HepG2 (cell line): ENCODE data around the gene MRPS2. TPM values are rescaled to one million over a fixed set of nuclear protein-coding genes. Genes with fewer than 3 reads are reported as not detected.

Experiments used
- AKAP8 ChIP-seq: sonication (generic); formaldehyde crosslinking; IDR thresholded peaks from 2 replicates; pipeline ENCODE4 v1.5.1; 2020; ENCODE audit warnings: mild to moderate bottlenecking, missing genetic modification reagents
- GABPA ChIP-seq, 2 experiments: IDR thresholded peaks; 2 replicates each; pipeline ENCODE4 v1.6.1; 2011 to 2016; ENCODE audit warnings: low read depth in 2 of 2, low read length in 1 of 2, missing biosample characterization in 1 of 2, missing genetic modification characterization in 1 of 2
- GRHL1 ChIP-seq: sonication (generic); formaldehyde crosslinking; conservative IDR thresholded peaks from 2 replicates; pipeline ENCODE4 v1.8.0; 2022; ENCODE audit warnings: missing genetic modification reagents
- HDAC1 ChIP-seq: sonication (generic); formaldehyde crosslinking; IDR thresholded peaks from 2 replicates; pipeline ENCODE4 v1.5.1; 2020; ENCODE audit warnings: mild to moderate bottlenecking, missing genetic modification reagents
- HIC2 ChIP-seq: sonication (generic); formaldehyde crosslinking; IDR thresholded peaks from 2 replicates; pipeline ENCODE4 v1.9.0; 2022; ENCODE audit warnings: low read depth, missing genetic modification reagents
- HOXA3 ChIP-seq: sonication (generic); formaldehyde crosslinking; IDR thresholded peaks from 2 replicates; pipeline ENCODE4 v1.5.0; 2020; ENCODE audit warnings: missing genetic modification reagents
- LBX2 ChIP-seq: sonication (generic); formaldehyde crosslinking; IDR thresholded peaks from 2 replicates; pipeline ENCODE4 v1.5.0; 2020; ENCODE audit warnings: missing genetic modification reagents, mild to moderate bottlenecking, borderline replicate concordance
- MNT ChIP-seq: fragments of 450-650 bp; IDR thresholded peaks from 2 replicates; pipeline ENCODE4 v1.6.1; 2016
- NPAS2 ChIP-seq: sonication (generic); formaldehyde crosslinking; IDR thresholded peaks from 2 replicates; pipeline ENCODE4 v1.8.0; 2022; ENCODE audit warnings: mild to moderate bottlenecking, missing genetic modification reagents, borderline replicate concordance
- PAWR ChIP-seq: sonication (generic); formaldehyde crosslinking; IDR thresholded peaks from 2 replicates; pipeline ENCODE4 v1.4.0; 2020; ENCODE audit warnings: missing genetic modification reagents, mild to moderate bottlenecking, borderline replicate concordance
- PAXIP1 ChIP-seq: sonication (generic); formaldehyde crosslinking; conservative IDR thresholded peaks from 2 replicates; pipeline ENCODE4 v1.4.0; 2020; ENCODE audit warnings: mild to moderate bottlenecking, missing genetic modification reagents, moderate library complexity
- PLSCR1 ChIP-seq: sonication (generic); formaldehyde crosslinking; IDR thresholded peaks from 2 replicates; pipeline ENCODE4 v1.5.0; 2020; ENCODE audit warnings: missing genetic modification reagents, mild to moderate bottlenecking, borderline replicate concordance
- ZFYVE20 ChIP-seq: sonication (generic); formaldehyde crosslinking; IDR thresholded peaks from 2 replicates; pipeline ENCODE4 v1.8.0; 2023; ENCODE audit warnings: low read depth, mild to moderate bottlenecking, moderate library complexity, missing genetic modification reagents, borderline replicate concordance
- ZNF260 ChIP-seq: sonication (generic); formaldehyde crosslinking; IDR thresholded peaks from 2 replicates; pipeline ENCODE4 v1.4.0; 2020; ENCODE audit warnings: missing genetic modification reagents, low read depth, mild to moderate bottlenecking, borderline replicate concordance
- ZNF691 ChIP-seq: sonication (generic); formaldehyde crosslinking; IDR thresholded peaks from 2 replicates; pipeline ENCODE4 v1.4.0; 2020; ENCODE audit warnings: missing genetic modification reagents, low read depth, mild to moderate bottlenecking, borderline replicate concordance
- polyA plus RNA-seq, 8 experiments: library from polyadenylated mRNA; depleted of rRNA in 3 of 8; stranded (reverse) in 7 of 8; unstranded in 1 of 8; fragments of >200 nt; fragmentation: Illumina TruSeq in 4 of 8; extraction: Trizol in 4 of 8; gene quantifications; 2 replicates each; pipeline versions ENCODE4 v1.2.1 to v1.2.3, GENCODE V29; 2011 to 2016; ENCODE audit warnings: low read depth in 4 of 8, missing spikeins in 1 of 8, mixed read lengths in 1 of 8; ENCODE audit not compliant: insufficient read depth in 1 of 8
- total RNA-seq, 5 experiments: library from RNA; depleted of rRNA; stranded (reverse); fragments of >200 nt; fragmentation: Illumina TruSeq; extraction: Trizol; gene quantifications; 2 replicates each; pipeline ENCODE4 v1.2.3, GENCODE V29; 2016; ENCODE audit warnings: low read depth in 1 of 5

MRPS2 gene
- total and polyA plus RNA-seq, 2 of the 13 experiments (the other 11 are each of a cell fraction or from before 2014, with no cell fraction given) = 44.4 to 86.7 TPM

- TF ChIP-seq HIC2 (CRISPR knock-in tag) (no peak; the same call in 1 of the 2 replicates), PLSCR1 (CRISPR knock-in tag) (no peak), ZNF260 (no peak), ZFYVE20 (CRISPR knock-in tag) (0 out of 2 replicates have a peak, but pooled peaks have one; percentile 25), ZNF691 (no peak; the same call in 1 of the 2 replicates), HDAC1 (CRISPR knock-in tag) (peak; percentile 94), AKAP8 (CRISPR knock-in tag) (peak; percentile 71; the same call in 1 of the 2 replicates), PAXIP1 (CRISPR knock-in tag) (no peak; the same call in 1 of the 2 replicates), GABPA (IDR thresholded peaks at IDR 0.05; ENCODE audit: low read depth, low read length) (no peak), GABPA (CRISPR knock-in tag; IDR thresholded peaks at IDR 0.05; ENCODE audit: low read depth) (no peak), GRHL1 (no peak), MNT (no peak), PAWR (no peak), NPAS2 (CRISPR knock-in tag) (0 out of 2 replicates have a peak, but pooled peaks have one; percentile 6), LBX2 (CRISPR knock-in tag) (no peak; the same call in 1 of the 2 replicates), HOXA3 (CRISPR knock-in tag) (peak; percentile 92)
Observed at GRCh38 chr9:135500525-135501260, at the start of gene MRPS2 (continued).
